Caco-2 (cell line): ENCODE results near the gene PUM1. TPM values are rescaled to one million over a fixed set of nuclear protein-coding genes. Genes with fewer than 3 reads are reported as not detected.

Source experiments
- BruUV-seq: library from RNA; stranded (reverse); fragments of 400-500 nt; replicated peaks from 2 replicates; lab custom pipeline; 2021; lab: Mats Ljungman, UMichigan
- CTCF ChIA-PET: fragments of 300-600 bp; sonication (Branson Sonifier 250); formaldehyde crosslinking; loops from one replicate; lab custom pipeline; 2022; ENCODE audit warnings: antibody characterized with exemption; lab: Charles Lee
- POLR2A ChIA-PET: fragments of 300-600 bp; sonication (Branson Sonifier 250); formaldehyde crosslinking; loops from one replicate; lab custom pipeline; 2022; ENCODE audit warnings: antibody characterized with exemption; lab: Charles Lee
- DNase-seq, 2 experiments: peaks; one replicate each; pipeline versions ENCODE4 v3.0.0 to v3.0.0-alpha.2; 2020 to 2022
- H3K27me3 ChIP-seq: replicated peaks from 2 replicates; pipeline ENCODE4 v1.6.0; 2011; ENCODE audit warnings: low read length; ENCODE audit not compliant: control insufficient read depth, insufficient read depth
- H3K36me3 ChIP-seq: 2 replicates; pipeline ENCODE4 v1.5.1; 2011; ENCODE audit warnings: low read length; ENCODE audit not compliant: control insufficient read depth, insufficient read depth
- H3K4me1 ChIP-seq: fragments of 250-450 bp; sonication (Bioruptor Pico); 2 replicates; pipeline ENCODE4 v1.5.1; 2020; ENCODE audit warnings: mild to moderate bottlenecking
- H3K4me3 ChIP-seq: 2 replicates; pipeline ENCODE4 v1.5.1; 2011; ENCODE audit warnings: low read depth, mild to moderate bottlenecking, control low read depth, low read length
- H3K9me3 ChIP-seq: fragments of 250-450 bp; sonication (Bioruptor Pico); 2 replicates; pipeline ENCODE4 v1.5.1; 2020; ENCODE audit warnings: mild to moderate bottlenecking, moderate library complexity
- H3K27ac Mint-ChIP-seq: one replicate; pipeline ENCODE4 v1.8.0; 2022; ENCODE audit warnings: mixed read lengths; ENCODE audit not compliant: unreplicated experiment
- H3K27me3 Mint-ChIP-seq: one replicate; pipeline ENCODE4 v1.8.0; 2022; ENCODE audit warnings: mixed read lengths; ENCODE audit not compliant: insufficient read depth, unreplicated experiment
- H3K36me3 Mint-ChIP-seq: one replicate; pipeline ENCODE4 v1.8.0; 2022; ENCODE audit warnings: mild to moderate bottlenecking, mixed read lengths; ENCODE audit not compliant: insufficient read depth, unreplicated experiment
- H3K4me1 Mint-ChIP-seq: one replicate; pipeline ENCODE4 v1.8.0; 2022; ENCODE audit warnings: low read depth, mixed read lengths; ENCODE audit not compliant: unreplicated experiment
- H3K4me3 Mint-ChIP-seq: one replicate; pipeline ENCODE4 v1.8.0; 2022; ENCODE audit warnings: mild to moderate bottlenecking, moderate library complexity, mixed read lengths; ENCODE audit not compliant: unreplicated experiment
- H3K9me3 Mint-ChIP-seq: one replicate; pipeline ENCODE4 v1.8.0; 2022; ENCODE audit warnings: mixed read lengths; ENCODE audit not compliant: unreplicated experiment
- intact Hi-C: fragments of 100-400 bp; cut with micrococcal nuclease; formaldehyde crosslinking; loops from one replicate; pipeline ENCODE4 v1.10.0; 2022; ENCODE audit not compliant: unreplicated experiment
- total RNA-seq: library from RNA; stranded (reverse); gene quantifications from 2 replicates; pipeline ENCODE4 v1.2.3, GENCODE V29; 2022
- TF ChIP-seq, protein P1 (sequence below), 2 experiments: fragments of 200-600 bp in 1 of 2; IDR thresholded peaks; 1 replicate in 1 of 2; 2 replicates in 1 of 2; pipeline versions ENCODE4 v1.5.1 to v1.8.0; 2011 to 2022; ENCODE audit warnings: antibody characterized with exemption in 1 of 2, control low read depth in 1 of 2, inconsistent platforms in 1 of 2, low read depth in 1 of 2, low read length in 1 of 2, mild to moderate bottlenecking in 1 of 2, moderate library complexity in 1 of 2; ENCODE audit not compliant: insufficient read depth in 1 of 2, severe bottlenecking in 1 of 2, unreplicated experiment in 1 of 2

Gene PUM1
- total RNA-seq, 1 experiment from 2014 or later, result 93.7 TPM

DNA sequence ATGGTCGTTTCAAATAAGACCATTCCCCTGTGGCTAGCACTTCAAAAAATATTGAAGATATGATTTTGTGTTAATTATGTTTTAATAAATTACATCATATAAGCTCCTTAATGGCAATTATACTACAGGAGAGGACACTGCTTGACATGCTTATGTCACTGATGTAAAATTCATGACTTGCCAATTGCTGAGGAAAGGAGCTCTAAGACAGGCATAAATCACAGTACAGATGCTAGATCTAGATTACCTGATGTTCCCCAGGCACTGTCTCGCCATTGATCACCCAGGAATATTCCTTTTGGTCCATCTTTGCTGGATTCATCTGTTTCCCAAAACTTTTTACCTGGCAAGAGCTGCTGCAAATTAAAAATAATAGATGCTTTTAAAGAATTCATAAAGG, 58.8 kb downstream of the PUM1 start:
- DNase-seq, result no peak
- Histone ChIP-seq H3K4me1 (peaks cover 69% of the 10 kb centered on the region), H3K9me3 (no peaks in the 10 kb centered on the region), H3K36me3 (no peaks in the 10 kb centered on the region), H3K27me3 (no peaks in the 10 kb centered on the region), H3K4me3 (no peak overlapping the region)
- no peak overlapping the region for H3K27ac Mint-ChIP-seq
- no peaks in the 10 kb centered on the region for H3K27me3 Mint-ChIP-seq
- H3K9me3 Mint-ChIP-seq, result no peaks in the 10 kb centered on the region
- H3K36me3 Mint-ChIP-seq, result peaks cover 48% of the 10 kb centered on the region
- intact Hi-C loops, result loop anchor here (1.0 kb wide), 1 partner anchor 36 kb away; no protein-coding TSS in a partner anchor
- TF ChIP-seq, protein P1, sequence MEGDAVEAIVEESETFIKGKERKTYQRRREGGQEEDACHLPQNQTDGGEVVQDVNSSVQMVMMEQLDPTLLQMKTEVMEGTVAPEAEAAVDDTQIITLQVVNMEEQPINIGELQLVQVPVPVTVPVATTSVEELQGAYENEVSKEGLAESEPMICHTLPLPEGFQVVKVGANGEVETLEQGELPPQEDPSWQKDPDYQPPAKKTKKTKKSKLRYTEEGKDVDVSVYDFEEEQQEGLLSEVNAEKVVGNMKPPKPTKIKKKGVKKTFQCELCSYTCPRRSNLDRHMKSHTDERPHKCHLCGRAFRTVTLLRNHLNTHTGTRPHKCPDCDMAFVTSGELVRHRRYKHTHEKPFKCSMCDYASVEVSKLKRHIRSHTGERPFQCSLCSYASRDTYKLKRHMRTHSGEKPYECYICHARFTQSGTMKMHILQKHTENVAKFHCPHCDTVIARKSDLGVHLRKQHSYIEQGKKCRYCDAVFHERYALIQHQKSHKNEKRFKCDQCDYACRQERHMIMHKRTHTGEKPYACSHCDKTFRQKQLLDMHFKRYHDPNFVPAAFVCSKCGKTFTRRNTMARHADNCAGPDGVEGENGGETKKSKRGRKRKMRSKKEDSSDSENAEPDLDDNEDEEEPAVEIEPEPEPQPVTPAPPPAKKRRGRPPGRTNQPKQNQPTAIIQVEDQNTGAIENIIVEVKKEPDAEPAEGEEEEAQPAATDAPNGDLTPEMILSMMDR (IDR thresholded peaks at IDR 0.05; ENCODE audit: insufficient read depth in 1 of 2, low read depth in 1 of 2, low read length in 1 of 2, severe bottlenecking in 1 of 2, unreplicated experiment in 1 of 2), result no peak
- ChIA-PET CTCF (no interaction called here), POLR2A (interaction anchor here (0.6 kb wide), 1 partner anchor 367 kb away, joined by 6 read pairs; no protein-coding TSS in a partner anchor)
- H3K4me1 Mint-ChIP-seq, result peaks cover 43% of the 10 kb centered on the region
- BruUV-seq, result no TSS peak
- no peak overlapping the region for H3K4me3 Mint-ChIP-seq

DNA sequence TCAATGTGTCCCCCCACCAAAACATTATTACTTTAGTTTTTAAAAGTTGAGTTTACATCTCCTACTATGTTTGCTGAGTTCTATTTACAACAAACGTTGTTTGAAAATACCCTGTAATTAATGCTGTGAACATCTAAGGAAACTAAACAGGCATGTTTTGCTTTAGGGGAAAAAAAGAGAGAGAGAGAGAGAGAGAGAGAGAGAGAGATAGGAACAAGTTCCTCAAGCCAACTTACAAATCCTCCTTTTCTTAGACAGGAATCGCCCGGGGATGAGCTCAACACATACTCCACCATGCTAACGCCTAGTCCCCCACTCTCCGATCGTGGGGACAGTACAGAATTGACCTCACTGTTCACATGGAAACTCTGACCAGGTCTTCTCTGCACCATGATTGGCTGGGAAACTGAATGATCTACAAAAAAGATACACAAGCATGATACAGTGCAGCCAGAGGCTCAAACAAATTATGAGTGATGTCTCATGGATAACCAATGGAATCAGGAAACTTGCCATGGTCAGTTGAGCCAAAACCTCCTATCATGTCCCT, 59.8 kb downstream of the PUM1 start:
- no peaks in the 10 kb centered on the region for H3K36me3 ChIP-seq
- H3K4me3 Mint-ChIP-seq, result no peak overlapping the region
- no peaks in the 10 kb centered on the region for H3K27me3 Mint-ChIP-seq
- DNase-seq, result no peak
- intact Hi-C loops, result no loop called here
- no peaks in the 10 kb centered on the region for H3K9me3 ChIP-seq
- BruUV-seq, result no TSS peak
- ChIA-PET CTCF (no interaction called here), POLR2A (no interaction called here)
- H3K4me3 ChIP-seq, result no peak overlapping the region
- H3K27ac Mint-ChIP-seq, result peak overlapping the region; percentile 63
- H3K27me3 ChIP-seq, result no peaks in the 10 kb centered on the region
- peaks cover 48% of the 10 kb centered on the region for H3K36me3 Mint-ChIP-seq
- H3K4me1 ChIP-seq, result peaks cover 67% of the 10 kb centered on the region
- peaks cover 42% of the 10 kb centered on the region for H3K4me1 Mint-ChIP-seq
- no peaks in the 10 kb centered on the region for H3K9me3 Mint-ChIP-seq
- TF ChIP-seq, protein P1 (IDR thresholded peaks at IDR 0.05; ENCODE audit: insufficient read depth in 1 of 2, low read depth in 1 of 2, low read length in 1 of 2, severe bottlenecking in 1 of 2, unreplicated experiment in 1 of 2), result no peak

DNA sequence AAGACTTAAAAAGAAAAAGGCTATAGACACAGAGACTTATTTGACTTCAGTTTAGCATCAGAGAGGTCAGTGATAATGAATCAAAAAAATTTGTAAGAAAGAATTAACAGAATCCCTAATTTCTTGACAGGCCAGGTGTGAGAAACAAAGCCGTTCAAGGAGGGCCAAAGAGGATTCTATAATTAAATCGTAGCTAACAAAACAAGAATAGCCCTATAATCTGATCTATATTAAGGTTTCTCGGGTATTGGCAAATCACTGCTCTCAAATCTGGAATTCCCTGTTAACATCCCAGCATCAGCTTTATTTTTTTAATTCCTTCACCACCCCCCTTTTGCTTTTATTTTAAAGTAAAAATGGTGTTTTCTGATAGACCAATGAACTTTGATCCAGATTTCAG, 60.3 kb downstream of the PUM1 start:
- Mint-ChIP-seq H3K27me3 (no peaks in the 10 kb centered on the region), H3K9me3 (no peaks in the 10 kb centered on the region), H3K4me1 (peaks cover 37% of the 10 kb centered on the region), H3K4me3 (no peak overlapping the region), H3K36me3 (peaks cover 46% of the 10 kb centered on the region), H3K27ac (peak overlapping the region; percentile 63)
- no peaks in the 10 kb centered on the region for H3K36me3 ChIP-seq
- BruUV-seq, result no TSS peak
- H3K4me1 ChIP-seq, result peaks cover 72% of the 10 kb centered on the region
- intact Hi-C loops, result no loop called here
- no peak overlapping the region for H3K4me3 ChIP-seq
- ChIA-PET POLR2A (no interaction called here), CTCF (no interaction called here)
- no peak for DNase-seq
- H3K9me3 ChIP-seq, result no peaks in the 10 kb centered on the region
- TF ChIP-seq, protein P1 (IDR thresholded peaks at IDR 0.05; ENCODE audit: insufficient read depth in 1 of 2, low read depth in 1 of 2, low read length in 1 of 2, severe bottlenecking in 1 of 2, unreplicated experiment in 1 of 2), result no peak
- H3K27me3 ChIP-seq, result no peaks in the 10 kb centered on the region
